Measurements from ENCODE around the gene HDAC4.

- no peak for TF ChIP-seq NFATC4 (CRISPR knock-in tag; IDR thresholded peaks at IDR 0.05)
- TF ChIP-seq CTCF (IDR thresholded peaks at IDR 0.05) = no peak
- no peak for TF ChIP-seq TEAD4 (CRISPR knock-in tag; IDR thresholded peaks at IDR 0.05)
Observed at GRCh38 chr2:239407112-239407511, 6.3 kb upstream of the HDAC4 start.

Measured in WTC11 (cell line).